ENCODE data around the gene TNFSF8. TPM values are rescaled to one million over a fixed set of nuclear protein-coding genes. Genes with fewer than 3 reads are reported as not detected.

The TNFSF8 gene
- total and polyA plus RNA-seq, 2 of the 4 experiments (the other 2 are of a cell fraction), result not detected

GRCh38 chr9:114851306-114851705, 79.1 kb downstream of the TNFSF8 start:
- Histone ChIP-seq H3K14ac (replicated peaks; ENCODE audit: low read depth, low read length) (0 out of 2 replicates have a peak overlapping the region, but pooled peaks have one; percentile 28), H3K4me3 (ENCODE audit: insufficient read depth, low read depth, low read length) (no peak overlapping the region), H4K91ac (ENCODE audit: insufficient read depth, low read depth, low read length) (peak overlapping the region; percentile 10; the same call in 1 of the 2 replicates), H3K56ac (ENCODE audit: extremely low read depth, insufficient read depth, low read length) (no peak overlapping the region), H2BK120ac (ENCODE audit: low read depth, low read length) (no peak overlapping the region), H2AFZ (replicated peaks; ENCODE audit: low read length, poor library complexity) (no peak overlapping the region), H3K9ac (ENCODE audit: low read depth, low read length) (no peak overlapping the region), H2BK20ac (ENCODE audit: low read depth, low read length) (peak overlapping the region; percentile 44; the same call in 1 of the 2 replicates), H4K8ac (ENCODE audit: low read depth in 2 of 2, low read length in 2 of 2) (no peak overlapping the region), H3K4me2 (ENCODE audit: low read depth, low read length) (no peak overlapping the region), H3K27me3 (ENCODE audit: control insufficient read depth, insufficient read depth, low read length) (peaks cover 4% of the 10 kb centered on the region; the same call in 1 of the 2 replicates), H3K4me1 (ENCODE audit: control insufficient read depth, insufficient read depth, low read length) (peaks cover 14% of the 10 kb centered on the region), H2AK9ac (replicated peaks; ENCODE audit: low read depth, low read length, poor library complexity) (no peak overlapping the region), H2BK5ac (ENCODE audit: low read depth, low read length, poor library complexity, severe bottlenecking) (no peak overlapping the region), H3K18ac (ENCODE audit: low read depth, low read length) (peak overlapping the region; percentile 88), H3K79me1 (ENCODE audit: low read depth in 1 of 2, low read length in 2 of 2) (no peaks in the 10 kb centered on the region), H3K9me1 (ENCODE audit: insufficient read depth, low read length) (no peaks in the 10 kb centered on the region; the same call in 1 of the 2 replicates), H3K9me3 (ENCODE audit: control insufficient read depth, insufficient read depth, low read length) (no peaks in the 10 kb centered on the region), H3K23ac (ENCODE audit: low read depth, low read length) (no peak overlapping the region), H2AK5ac (ENCODE audit: low read depth, low read length) (peak overlapping the region; percentile 15; the same call in 1 of the 2 replicates), H2BK15ac (ENCODE audit: low read depth, low read length) (no peak overlapping the region), H3K27ac (ENCODE audit: insufficient read depth, low read length) (no peak overlapping the region), H4K5ac (ENCODE audit: low read depth, low read length) (peak overlapping the region; percentile 23), H4K20me1 (ENCODE audit: insufficient read depth, low read length) (no peaks in the 10 kb centered on the region), H3K36me3 (ENCODE audit: control insufficient read depth, insufficient read depth, low read length) (no peaks in the 10 kb centered on the region), H3K4ac (ENCODE audit: low read depth, low read length) (peak overlapping the region; percentile 45; the same call in 1 of the 2 replicates)
- CTCF ChIA-PET, result no interaction called here
- dilution Hi-C loops (cut with HindIII; ENCODE audit: low sequenced_read_pairs, unreplicated experiment) (no loop called here), in situ Hi-C loops (cut with MboI; ENCODE audit: low sequenced_read_pairs) (no loop called here), intact Hi-C loops (cut with micrococcal nuclease) (no loop called here)
- whole genome bisulfite sequencing, 2 experiments (ENCODE audit: extremely low coverage in 2 of 2, insufficient read length in 1 of 2), result 64% methylated on average over 3 of the region's 3 CpGs; no CpG with 5 or more reads in 1 of the 2 experiments
- POLR2A ChIA-PET (ENCODE audit: unreplicated experiment), result no interaction called here
- DNase-seq (no peak), ATAC-seq (ENCODE audit: low read depth) (no peak)
- no TSS peak for BruUV-seq (replicated peaks)
- TF ChIP-seq CHD1 (IDR thresholded peaks at IDR 0.05; ENCODE audit: low read depth, low read length) (no peak), MAZ (IDR thresholded peaks at IDR 0.05; ENCODE audit: borderline replicate concordance, low read depth, low read length) (no peak), BHLHE40 (IDR thresholded peaks at IDR 0.05; ENCODE audit: low read depth, low read length) (no peak), CTCF (conservative IDR thresholded peaks at IDR 0.05; ENCODE audit: low read depth, low read length) (no peak), RFX5 (IDR thresholded peaks at IDR 0.05; ENCODE audit: low read depth, low read length) (no peak), USF2 (IDR thresholded peaks at IDR 0.05; ENCODE audit: low read depth, low read length) (no peak)

Other genes starting within 250 kb of the TNFSF8 start
- gene TEX48, start 248.4 kb downstream of the TNFSF8 start, total RNA-seq (2012; rRNA removed), result not detected in 2 replicates
- gene TEX48, start 248.4 kb downstream of the TNFSF8 start, polyA plus RNA-seq (2012; rRNA removed), result not detected in 2 replicates
- gene TNFSF15, start 124.6 kb downstream of the TNFSF8 start, total RNA-seq (2012; rRNA removed), result under 0.01 and 0.18 TPM in 2 replicates
- 0.01 and 0.03 TPM in 2 replicates for gene TNFSF15, start 124.6 kb downstream of the TNFSF8 start, polyA plus RNA-seq (2012; rRNA removed)
- gene TNC, start 187.6 kb upstream of the TNFSF8 start, total RNA-seq (2012; rRNA removed), result 170 and 192 TPM in 2 replicates
- 236 and 253 TPM in 2 replicates for gene TNC, start 187.6 kb upstream of the TNFSF8 start, polyA plus RNA-seq (2012; rRNA removed)

Measured in IMR-90 (cell line).